ENCODE measurements around the gene SPIN1. TPM values are rescaled to one million over a fixed set of nuclear protein-coding genes. Genes with fewer than 3 reads are reported as not detected.
"Not testable (repeated sequence)": the region's sequence is repeated elsewhere in the genome, so short reads cannot be mapped to it uniquely, and the experiment has no call there.

SPIN1 gene
- total and polyA plus RNA-seq, 2 donors (not counting 3 experiments of a cell fraction or from before 2014, with no cell fraction given): 38.1 to 56.8 TPM

DNA sequence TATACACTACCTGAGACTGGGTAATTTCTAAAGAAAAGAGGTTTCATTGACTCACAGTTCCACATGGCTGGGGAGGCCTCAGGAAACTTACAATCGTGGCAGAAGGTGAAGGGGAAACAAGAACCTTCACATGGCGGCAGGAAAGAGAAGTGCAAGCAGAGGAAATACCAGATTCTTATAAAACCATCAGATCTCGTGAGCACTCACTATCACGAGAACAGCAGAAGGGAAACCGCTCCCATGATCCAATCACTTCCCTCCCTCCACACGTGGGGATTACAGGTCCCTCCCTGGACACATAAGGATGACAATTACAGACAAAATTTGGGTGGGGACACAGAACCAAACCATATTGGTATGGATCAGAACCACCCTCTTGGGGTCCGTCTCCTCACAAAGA, 44.2 kb upstream of the SPIN1 start:
- ChIA-PET POLR2A (no interaction called here), CTCF (no interaction called here)
- TF ChIP-seq EZH2 (IDR thresholded peaks at IDR 0.05; ENCODE audit: borderline replicate concordance, low read depth, low read length, severe bottlenecking) (no peak), MYC (IDR thresholded peaks at IDR 0.05; ENCODE audit: low read depth, low read length) (no peak), POLR2A (IDR thresholded peaks at IDR 0.05; ENCODE audit: low read depth, low read length) (no peak), JUN (IDR thresholded peaks at IDR 0.05; ENCODE audit: borderline replicate concordance, insufficient read depth, insufficient read length, low read depth) (no peak), MAX (IDR thresholded peaks at IDR 0.05; ENCODE audit: insufficient read depth, insufficient read length) (no peak), POLR2AphosphoS5 (IDR thresholded peaks at IDR 0.05; ENCODE audit: insufficient read depth, low read depth, low read length) (no peak), FOS (IDR thresholded peaks at IDR 0.05; ENCODE audit: borderline replicate concordance, insufficient read depth, low read length) (no peak), GATA2 (IDR thresholded peaks at IDR 0.05; ENCODE audit: insufficient read depth, insufficient read length, low read depth, low read length) (no peak)
- TF ChIP-seq, protein P1, sequence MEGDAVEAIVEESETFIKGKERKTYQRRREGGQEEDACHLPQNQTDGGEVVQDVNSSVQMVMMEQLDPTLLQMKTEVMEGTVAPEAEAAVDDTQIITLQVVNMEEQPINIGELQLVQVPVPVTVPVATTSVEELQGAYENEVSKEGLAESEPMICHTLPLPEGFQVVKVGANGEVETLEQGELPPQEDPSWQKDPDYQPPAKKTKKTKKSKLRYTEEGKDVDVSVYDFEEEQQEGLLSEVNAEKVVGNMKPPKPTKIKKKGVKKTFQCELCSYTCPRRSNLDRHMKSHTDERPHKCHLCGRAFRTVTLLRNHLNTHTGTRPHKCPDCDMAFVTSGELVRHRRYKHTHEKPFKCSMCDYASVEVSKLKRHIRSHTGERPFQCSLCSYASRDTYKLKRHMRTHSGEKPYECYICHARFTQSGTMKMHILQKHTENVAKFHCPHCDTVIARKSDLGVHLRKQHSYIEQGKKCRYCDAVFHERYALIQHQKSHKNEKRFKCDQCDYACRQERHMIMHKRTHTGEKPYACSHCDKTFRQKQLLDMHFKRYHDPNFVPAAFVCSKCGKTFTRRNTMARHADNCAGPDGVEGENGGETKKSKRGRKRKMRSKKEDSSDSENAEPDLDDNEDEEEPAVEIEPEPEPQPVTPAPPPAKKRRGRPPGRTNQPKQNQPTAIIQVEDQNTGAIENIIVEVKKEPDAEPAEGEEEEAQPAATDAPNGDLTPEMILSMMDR (IDR thresholded peaks at IDR 0.05; ENCODE audit: extremely low read depth in 1 of 2, insufficient read depth in 1 of 2, low read depth in 1 of 2, low read length in 2 of 2): no peak
- dilution Hi-C loops (cut with MboI; ENCODE audit: extremely low pct_ligation_motif_present, low sequenced_read_pairs): no loop called here
- intact Hi-C loops (cut with micrococcal nuclease): no loop called here
- FAIRE-seq (no peak), DNase-seq (ENCODE audit: low read depth, low spot score) (no peak)
- H2AFZ ChIP-seq (ENCODE audit: low read depth, low read length): no peak overlapping the region
- BruUV-seq (replicated peaks): no TSS peak
- no peaks in the 10 kb centered on the region for H3K4me1 ChIP-seq (ENCODE audit: control insufficient read depth, extremely low read depth, insufficient read depth, low read length)
- no peaks in the 10 kb centered on the region for H3K9me3 ChIP-seq (replicated peaks; ENCODE audit: control insufficient read depth, insufficient read depth, low read length)
- no peaks in the 10 kb centered on the region for H4K20me1 ChIP-seq (replicated peaks; ENCODE audit: control insufficient read depth, extremely low read depth, insufficient read depth, low read length)
- no peak overlapping the region for H3K4me2 ChIP-seq (ENCODE audit: insufficient read depth, low read length)
- H3K27me3 ChIP-seq (ENCODE audit: control insufficient read depth in 2 of 2, insufficient read depth in 2 of 2, low read length in 2 of 2): no peaks in the 10 kb centered on the region
- H3K27ac ChIP-seq (ENCODE audit: insufficient read depth, low read depth, low read length): no peak overlapping the region
- H3K79me2 ChIP-seq (ENCODE audit: control insufficient read depth, insufficient read depth, low read length): no peaks in the 10 kb centered on the region
- H3K9ac ChIP-seq (replicated peaks; ENCODE audit: extremely low read depth, insufficient read depth, low read length): no peak overlapping the region
- no peaks in the 10 kb centered on the region for H3K36me3 ChIP-seq (ENCODE audit: control insufficient read depth in 2 of 2, extremely low read depth in 1 of 2, insufficient read depth in 2 of 2, low read length in 2 of 2)
- H3K4me3 ChIP-seq (replicated peaks in 1 of 3; ENCODE audit: insufficient read depth in 1 of 3, low read depth in 1 of 3, low read length in 3 of 3): no peak overlapping the region
- no peaks in the 10 kb centered on the region for H3K9me1 ChIP-seq (replicated peaks; ENCODE audit: control insufficient read depth, extremely low read depth, insufficient read depth, low read length)

GRCh38 chr9:88350354-88350753, 37.9 kb upstream of the SPIN1 start:
- not testable (repeated sequence) for FAIRE-seq

More at GRCh38 chr9:88350354-88350753, 37.9 kb upstream of the SPIN1 start:
- CTCF ChIA-PET; BruUV-seq (replicated peaks); H3K79me2 ChIP-seq (ENCODE audit: control insufficient read depth, insufficient read depth, low read length); dilution Hi-C loops (cut with MboI; ENCODE audit: extremely low pct_ligation_motif_present, low sequenced_read_pairs); H3K27me3 ChIP-seq (ENCODE audit: control insufficient read depth in 2 of 2, insufficient read depth in 2 of 2, low read length in 2 of 2); DNase-seq (ENCODE audit: low read depth, low spot score); H3K36me3 ChIP-seq (ENCODE audit: control insufficient read depth in 2 of 2, extremely low read depth in 1 of 2, insufficient read depth in 2 of 2, low read length in 2 of 2); H3K4me3 ChIP-seq (replicated peaks in 1 of 3; ENCODE audit: insufficient read depth in 1 of 3, low read depth in 1 of 3, low read length in 3 of 3); H4K20me1 ChIP-seq (replicated peaks; ENCODE audit: control insufficient read depth, extremely low read depth, insufficient read depth, low read length); H3K9ac ChIP-seq (replicated peaks; ENCODE audit: extremely low read depth, insufficient read depth, low read length); H3K4me2 ChIP-seq (ENCODE audit: insufficient read depth, low read length); POLR2A ChIA-PET; H2AFZ ChIP-seq (ENCODE audit: low read depth, low read length); H3K9me3 ChIP-seq (replicated peaks; ENCODE audit: control insufficient read depth, insufficient read depth, low read length); H3K9me1 ChIP-seq (replicated peaks; ENCODE audit: control insufficient read depth, extremely low read depth, insufficient read depth, low read length); H3K27ac ChIP-seq (ENCODE audit: insufficient read depth, low read depth, low read length); H3K4me1 ChIP-seq (ENCODE audit: control insufficient read depth, extremely low read depth, insufficient read depth, low read length): not testable (repeated sequence)
- intact Hi-C loops (cut with micrococcal nuclease): loop anchor here (10.0 kb wide), 1 partner anchor 496 kb away; no protein-coding TSS in a partner anchor
